LHCN-M2 (cell line): ENCODE measurements around the gene PACRG. TPM values are rescaled to one million over a fixed set of nuclear protein-coding genes. Genes with fewer than 3 reads are reported as not detected.
A peak's percentile ranks its signal among the peaks of the same experiment; 100 is the strongest.

Experiments used
- DNase-seq: peaks from one replicate; pipeline ENCODE4 v3.0.0-alpha.2; 2012; ENCODE audit warnings: low read depth
- total RNA-seq: library from RNA; depleted of rRNA; stranded (reverse); fragments of >200 nt; gene quantifications from 2 replicates; pipeline ENCODE4 v1.2.3, GENCODE V29; 2014

The PACRG gene
- total RNA-seq, 1 experiment from 2014 or later = 0.75 TPM

GRCh38 chr6:163176097-163176496 is 448.3 kb downstream of the PACRG start:
- DNase-seq = no peak

GRCh38 chr6:163177007-163177406 is 449.2 kb downstream of the PACRG start:
- DNase-seq = no peak

GRCh38 chr6:163177892-163178420 is 450.2 kb downstream of the PACRG start:
- DNase-seq = no peak

- DNase-seq = no peak
Observed at GRCh38 chr6:163179061-163179460, 451.3 kb downstream of the PACRG start.

GRCh38 chr6:163179721-163180120 is 451.9 kb downstream of the PACRG start:
- DNase-seq = no peak

- DNase-seq = peak; percentile 38
Observed at GRCh38 chr6:163180874-163181541, 453.2 kb downstream of the PACRG start.

GRCh38 chr6:163181666-163182180 is 453.9 kb downstream of the PACRG start:
- DNase-seq = no peak

- no peak for DNase-seq
Observed at GRCh38 chr6:163182696-163183095, 454.9 kb downstream of the PACRG start.

- DNase-seq = no peak
Observed at GRCh38 chr6:163183806-163184205, 456.0 kb downstream of the PACRG start.

GRCh38 chr6:163185744-163186143 is 458.0 kb downstream of the PACRG start:
- DNase-seq = no peak

GRCh38 chr6:163186527-163186926 is 458.8 kb downstream of the PACRG start:
- no peak for DNase-seq

- DNase-seq = no peak
Observed at GRCh38 chr6:163187201-163187600, 459.4 kb downstream of the PACRG start.

GRCh38 chr6:163187606-163188005 is 459.8 kb downstream of the PACRG start:
- no peak for DNase-seq

- DNase-seq = no peak
Observed at GRCh38 chr6:163188746-163189145, 461.0 kb downstream of the PACRG start.

GRCh38 chr6:163189609-163190008 is 461.8 kb downstream of the PACRG start:
- DNase-seq = no peak

- DNase-seq = no peak
Observed at GRCh38 chr6:163190786-163191185, 463.0 kb downstream of the PACRG start.

- peak; percentile 7 for DNase-seq
Observed at GRCh38 chr6:163191704-163192537, 464.1 kb downstream of the PACRG start.

- no peak for DNase-seq
Observed at GRCh38 chr6:163192591-163192990, 464.8 kb downstream of the PACRG start.

- DNase-seq = no peak
Observed at GRCh38 chr6:163193326-163193725, 465.6 kb downstream of the PACRG start.

- DNase-seq = no peak
Observed at GRCh38 chr6:163195721-163196691, 468.2 kb downstream of the PACRG start.

- DNase-seq = no peak
Observed at GRCh38 chr6:163197839-163198238, 470.1 kb downstream of the PACRG start.
